HUES48 (cell line): ENCODE results near the gene NSMF.
"Not testable (repeated sequence)": the region's sequence is repeated elsewhere in the genome, so short reads cannot be mapped to it uniquely, and the experiment has no call there.

Experiments
- H3K27ac ChIP-seq: one replicate; pipeline ENCODE4 v1.7.0; 2013; ENCODE audit warnings: low read depth, low read length, inconsistent platforms
- H3K27me3 ChIP-seq: 2 replicates; pipeline ENCODE4 v1.6.1; 2013; ENCODE audit warnings: mild to moderate bottlenecking, low read length; ENCODE audit not compliant: control insufficient read depth, insufficient read depth
- H3K36me3 ChIP-seq: 2 replicates; pipeline ENCODE4 v1.6.1; 2013; ENCODE audit warnings: low read length; ENCODE audit not compliant: control insufficient read depth, insufficient read depth
- H3K4me1 ChIP-seq: 2 replicates; pipeline ENCODE4 v1.6.1; 2013; ENCODE audit warnings: mild to moderate bottlenecking, low read length; ENCODE audit not compliant: control insufficient read depth, insufficient read depth
- H3K4me3 ChIP-seq: 2 replicates; pipeline ENCODE4 v1.5.1; 2013; ENCODE audit warnings: mild to moderate bottlenecking, low read depth, low read length
- H3K9ac ChIP-seq: 2 replicates; pipeline ENCODE4 v1.6.1; 2013; ENCODE audit warnings: mild to moderate bottlenecking, low read depth, low read length, moderate library complexity
- H3K9me3 ChIP-seq: 2 replicates; pipeline ENCODE4 v1.6.1; 2013; ENCODE audit warnings: low read length; ENCODE audit not compliant: control insufficient read depth, insufficient read depth

Gene NSMF

GRCh38 chr9:137455359-137455991 is 3.7 kb downstream of the NSMF start:
- H3K9me3 ChIP-seq, result no peaks in the 10 kb centered on the region
- H3K4me3 ChIP-seq, result no peak overlapping the region
- no peaks in the 10 kb centered on the region; the same call in 1 of the 2 replicates for H3K4me1 ChIP-seq
- H3K36me3 ChIP-seq, result peaks cover 25% of the 10 kb centered on the region
- H3K27me3 ChIP-seq, result no peaks in the 10 kb centered on the region
- no peak overlapping the region for H3K27ac ChIP-seq
- no peak overlapping the region for H3K9ac ChIP-seq

- H3K4me1 ChIP-seq, result no peaks in the 10 kb centered on the region; the same call in 1 of the 2 replicates
- no peak overlapping the region for H3K27ac ChIP-seq
- H3K4me3 ChIP-seq, result peak overlapping the region; percentile 49; the same call in 1 of the 2 replicates
- H3K36me3 ChIP-seq, result peaks cover 29% of the 10 kb centered on the region
- no peaks in the 10 kb centered on the region for H3K27me3 ChIP-seq
- no peaks in the 10 kb centered on the region for H3K9me3 ChIP-seq
- no peak overlapping the region; the same call in 1 of the 2 replicates for H3K9ac ChIP-seq
These were observed 4.4 kb downstream of the NSMF start for GRCh38 chr9:137454597-137455358.

DNA sequence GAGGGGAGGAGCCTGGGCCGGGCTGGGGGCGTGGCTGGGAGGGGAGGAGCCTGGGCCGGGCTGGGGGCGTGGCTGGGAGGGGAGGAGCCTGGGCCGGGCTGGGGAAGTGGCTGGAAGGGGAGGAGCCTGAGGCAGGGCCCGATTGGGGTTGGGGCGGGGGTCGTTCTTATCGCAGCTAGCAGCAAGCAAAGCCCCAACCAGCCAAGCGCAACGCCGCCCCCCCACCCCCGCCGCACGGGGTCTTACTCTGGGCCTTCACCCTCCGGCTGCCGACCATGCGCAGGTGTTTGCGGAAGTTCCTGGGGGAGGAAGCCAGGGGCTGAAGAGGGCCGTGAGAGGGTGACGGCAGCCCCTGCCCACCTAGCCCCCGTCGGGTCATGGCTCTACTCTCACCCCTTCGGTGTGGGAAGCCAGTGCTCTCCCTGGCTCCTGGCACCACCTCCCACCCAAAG is 5.0 kb downstream of the NSMF start:
- Histone ChIP-seq H3K9ac (no peak overlapping the region), H3K27ac (no peak overlapping the region), H3K9me3 (no peaks in the 10 kb centered on the region), H3K4me1 (no peaks in the 10 kb centered on the region; the same call in 1 of the 2 replicates), H3K36me3 (peaks cover 35% of the 10 kb centered on the region), H3K27me3 (no peaks in the 10 kb centered on the region), H3K4me3 (peak overlapping the region; percentile 49; the same call in 1 of the 2 replicates)

DNA sequence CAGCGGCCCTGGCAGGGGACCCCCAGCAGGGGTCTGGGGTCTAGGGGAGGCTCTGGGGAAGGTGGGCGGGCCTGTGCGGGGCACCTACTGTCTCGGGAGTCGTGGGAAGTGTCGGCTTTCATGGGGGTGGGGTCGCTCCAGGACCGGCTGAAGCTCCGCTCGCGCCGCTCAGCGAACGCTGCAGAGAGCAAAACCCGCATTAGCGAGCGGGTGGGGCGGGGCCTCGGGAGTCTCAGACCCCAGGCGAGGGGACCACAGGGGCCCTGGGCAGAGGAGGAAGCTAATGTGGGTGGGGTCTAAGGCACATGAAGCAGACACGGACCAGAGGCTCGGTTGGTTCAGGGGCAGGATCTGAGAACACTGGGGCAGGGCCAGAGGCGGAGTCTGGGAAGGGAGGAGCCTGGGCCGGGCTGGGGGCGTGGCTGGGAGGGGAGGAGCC is 5.5 kb downstream of the NSMF start:
- H3K36me3 ChIP-seq, result peaks cover 39% of the 10 kb centered on the region
- H3K4me3 ChIP-seq, result peak overlapping the region; percentile 51
- H3K9ac ChIP-seq, result no peak overlapping the region
- H3K9me3 ChIP-seq, result no peaks in the 10 kb centered on the region
- H3K4me1 ChIP-seq, result no peaks in the 10 kb centered on the region; the same call in 1 of the 2 replicates
- no peaks in the 10 kb centered on the region for H3K27me3 ChIP-seq
- H3K27ac ChIP-seq, result no peak overlapping the region

- Histone ChIP-seq H3K4me3 (peak overlapping the region; percentile 51), H3K27ac (no peak overlapping the region), H3K9ac (no peak overlapping the region), H3K9me3 (no peaks in the 10 kb centered on the region), H3K4me1 (no peaks in the 10 kb centered on the region; the same call in 1 of the 2 replicates), H3K36me3 (peaks cover 39% of the 10 kb centered on the region), H3K27me3 (no peaks in the 10 kb centered on the region)
These were observed 6.1 kb downstream of the NSMF start for GRCh38 chr9:137452761-137453642.

DNA sequence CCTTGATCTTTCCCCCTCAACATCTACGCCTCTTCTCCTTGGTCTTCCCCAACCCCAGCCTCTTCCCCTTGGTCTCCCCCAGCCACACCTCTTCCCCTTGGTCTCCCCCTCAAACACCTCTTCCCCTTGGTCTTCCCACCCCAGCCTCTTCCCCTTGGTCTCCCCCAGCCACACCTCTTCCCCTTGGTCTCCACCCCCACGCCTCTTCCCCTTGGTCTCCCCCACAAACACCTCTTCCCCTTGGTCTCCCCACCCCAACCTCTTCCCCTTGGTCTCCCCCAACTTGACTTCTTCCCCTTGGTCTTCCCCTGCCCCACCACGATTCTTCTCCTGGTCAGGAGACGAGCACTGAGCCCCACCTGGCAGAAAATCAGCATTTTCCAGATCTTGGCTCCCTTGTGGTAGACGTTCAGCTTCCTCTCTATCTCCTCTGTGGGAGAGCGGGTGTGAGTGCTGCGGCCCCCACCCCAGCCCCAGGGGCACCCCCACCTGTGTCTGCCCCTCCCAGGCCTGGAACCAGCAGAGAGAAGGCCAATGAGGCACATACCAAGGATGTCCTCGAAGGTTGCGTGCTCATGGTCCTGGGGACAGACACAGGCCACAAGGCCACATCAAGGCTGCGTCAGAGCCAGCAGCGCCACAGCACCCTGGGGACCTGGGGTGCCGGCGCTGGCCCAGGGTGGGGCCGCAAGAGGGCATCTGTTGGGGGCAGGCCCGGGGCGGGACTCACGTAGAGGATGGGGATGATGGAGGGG is 7.0 kb downstream of the NSMF start:
- Histone ChIP-seq H3K36me3 (peaks cover 35% of the 10 kb centered on the region), H3K9me3 (no peaks in the 10 kb centered on the region), H3K27me3 (no peaks in the 10 kb centered on the region), H3K4me3 (no peak overlapping the region), H3K27ac (no peak overlapping the region), H3K9ac (no peak overlapping the region), H3K4me1 (no peaks in the 10 kb centered on the region; the same call in 1 of the 2 replicates)

DNA sequence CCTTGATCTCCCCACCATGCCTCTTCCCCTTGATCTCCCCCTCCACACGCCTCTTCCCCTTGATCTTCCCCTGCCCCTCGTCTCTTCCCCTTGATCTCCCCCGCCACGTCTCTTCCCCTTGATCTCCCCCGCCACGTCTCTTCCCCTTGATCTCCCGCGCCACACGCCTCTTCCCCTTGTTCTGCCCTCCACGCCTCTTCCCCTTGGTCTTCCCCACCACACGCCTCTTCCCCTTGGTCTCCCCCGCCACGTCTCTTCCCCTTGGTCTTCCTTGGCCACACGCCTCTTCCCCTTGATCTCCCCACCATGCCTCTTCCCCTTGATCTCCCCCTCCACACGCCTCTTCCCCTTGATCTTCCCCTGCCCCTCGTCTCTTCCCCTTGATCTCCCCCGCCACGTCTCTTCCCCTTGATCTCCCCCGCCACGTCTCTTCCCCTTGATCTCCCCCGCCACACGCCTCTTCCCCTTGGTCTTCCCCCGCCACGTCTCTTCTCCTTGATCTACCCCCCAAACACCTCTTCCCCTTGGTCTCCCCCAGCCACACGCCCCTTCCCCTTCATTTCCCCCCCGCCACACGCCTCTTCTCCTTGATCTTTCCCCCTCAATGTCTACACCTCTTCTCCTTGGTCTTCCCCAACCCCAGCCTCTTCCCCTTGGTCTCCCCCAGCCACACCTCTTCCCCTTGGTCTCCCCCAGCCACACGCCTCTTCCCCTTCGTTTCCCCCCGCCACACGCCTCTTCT is 7.7 kb downstream of the NSMF start:
- H3K4me1 ChIP-seq, H3K9me3 ChIP-seq, H3K4me3 ChIP-seq, H3K27ac ChIP-seq, H3K27me3 ChIP-seq, H3K9ac ChIP-seq: not testable (repeated sequence)
- peaks cover 27% of the 10 kb centered on the region for H3K36me3 ChIP-seq

DNA sequence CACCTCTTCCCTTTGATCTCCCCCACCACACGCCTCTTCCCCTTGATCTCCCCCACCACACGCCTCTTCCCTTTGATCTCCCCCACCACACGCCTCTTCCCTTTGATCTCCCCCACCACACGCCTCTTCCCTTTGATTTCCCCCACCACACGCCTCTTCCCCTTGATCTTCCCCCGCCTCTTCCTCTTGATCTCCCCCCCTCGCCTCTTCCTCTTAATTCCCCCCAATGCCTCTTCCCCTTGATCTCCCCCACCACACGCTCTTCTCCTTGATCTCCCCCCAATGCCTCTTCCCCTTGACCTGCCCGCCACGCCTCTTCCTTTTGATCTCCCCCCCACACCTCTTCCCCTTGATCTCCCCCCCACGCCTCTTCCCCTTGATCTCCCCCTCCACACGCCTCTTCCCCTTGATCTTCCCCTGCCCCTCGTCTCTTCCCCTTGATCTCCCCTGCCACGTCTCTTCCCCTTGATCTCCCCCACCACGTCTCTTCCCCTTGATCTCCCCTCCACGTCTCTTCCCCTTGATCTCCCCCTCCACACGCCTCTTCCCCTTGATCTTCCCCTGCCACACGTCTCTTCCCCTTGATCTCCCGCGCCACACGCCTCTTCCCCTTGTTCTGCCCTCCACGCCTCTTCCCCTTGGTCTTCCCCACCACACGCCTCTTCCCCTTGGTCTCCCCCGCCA is 8.5 kb downstream of the NSMF start:
- H3K4me1 ChIP-seq, H3K27me3 ChIP-seq, H3K9ac ChIP-seq: not testable (repeated sequence)

GRCh38 chr9:137449931-137450538 is 9.1 kb downstream of the NSMF start:
- H3K36me3 ChIP-seq, result peaks cover 19% of the 10 kb centered on the region

More for the DNA sequence above, 8.5 kb downstream of the NSMF start:
- not testable (repeated sequence) for H3K9me3 ChIP-seq, H3K27ac ChIP-seq, H3K4me3 ChIP-seq
- peaks cover 23% of the 10 kb centered on the region for H3K36me3 ChIP-seq

More at GRCh38 chr9:137449931-137450538, 9.1 kb downstream of the NSMF start:
- no peak overlapping the region for H3K27ac ChIP-seq
- H3K4me1 ChIP-seq, result no peaks in the 10 kb centered on the region; the same call in 1 of the 2 replicates
- H3K9me3 ChIP-seq, result no peaks in the 10 kb centered on the region
- no peak overlapping the region for H3K9ac ChIP-seq
- H3K4me3 ChIP-seq, result no peak overlapping the region
- no peaks in the 10 kb centered on the region for H3K27me3 ChIP-seq
